Neutrophil (primary cell): Measurements from ENCODE around the gene DIP2C.
"Not testable (repeated sequence)": the region's sequence is repeated elsewhere in the genome, so short reads cannot be mapped to it uniquely, and the experiment has no call there.

Experiments used
- H3K27ac ChIP-seq: fragments of 200-600 bp; sonication (generic); 2 replicates; pipeline ENCODE4 v1.5.1; 2016; ENCODE audit warnings: mild to moderate bottlenecking, moderate library complexity
- H3K27me3 ChIP-seq: fragments of 200-600 bp; sonication (generic); 2 replicates; pipeline ENCODE4 v1.6.0; 2016; ENCODE audit warnings: mild to moderate bottlenecking
- H3K36me3 ChIP-seq: fragments of 200-600 bp; sonication (generic); 2 replicates; pipeline ENCODE4 v1.5.1; 2017
- H3K4me1 ChIP-seq, 2 experiments: fragments of 200-600 bp in 1 of 2; sonication (generic) in 1 of 2; 1 replicate in 1 of 2; 2 replicates in 1 of 2; pipeline versions ENCODE4 v1.5.1 to v1.6.1; 2013 to 2016; ENCODE audit warnings: low read depth in 1 of 2, low read length in 1 of 2, mild to moderate bottlenecking in 1 of 2, moderate library complexity in 1 of 2; ENCODE audit not compliant: control insufficient read depth in 1 of 2, insufficient read depth in 1 of 2
- H3K4me3 ChIP-seq, 2 experiments: fragments of 200-600 bp in 1 of 2; sonication (generic) in 1 of 2; 1 replicate in 1 of 2; 2 replicates in 1 of 2; pipeline ENCODE4 v1.5.1; 2013 to 2016; ENCODE audit warnings: low read depth in 1 of 2, low read length in 1 of 2, mild to moderate bottlenecking in 1 of 2, moderate library complexity in 1 of 2
- H3K9me3 ChIP-seq: fragments of 200-600 bp; sonication (generic); 2 replicates; pipeline ENCODE4 v1.5.1; 2016
- TF ChIP-seq, protein P1 (sequence below): fragments of 200-600 bp; sonication (generic); IDR thresholded peaks from 2 replicates; pipeline ENCODE4 v1.5.1; 2016; ENCODE audit warnings: antibody characterized with exemption

The DIP2C gene

DNA sequence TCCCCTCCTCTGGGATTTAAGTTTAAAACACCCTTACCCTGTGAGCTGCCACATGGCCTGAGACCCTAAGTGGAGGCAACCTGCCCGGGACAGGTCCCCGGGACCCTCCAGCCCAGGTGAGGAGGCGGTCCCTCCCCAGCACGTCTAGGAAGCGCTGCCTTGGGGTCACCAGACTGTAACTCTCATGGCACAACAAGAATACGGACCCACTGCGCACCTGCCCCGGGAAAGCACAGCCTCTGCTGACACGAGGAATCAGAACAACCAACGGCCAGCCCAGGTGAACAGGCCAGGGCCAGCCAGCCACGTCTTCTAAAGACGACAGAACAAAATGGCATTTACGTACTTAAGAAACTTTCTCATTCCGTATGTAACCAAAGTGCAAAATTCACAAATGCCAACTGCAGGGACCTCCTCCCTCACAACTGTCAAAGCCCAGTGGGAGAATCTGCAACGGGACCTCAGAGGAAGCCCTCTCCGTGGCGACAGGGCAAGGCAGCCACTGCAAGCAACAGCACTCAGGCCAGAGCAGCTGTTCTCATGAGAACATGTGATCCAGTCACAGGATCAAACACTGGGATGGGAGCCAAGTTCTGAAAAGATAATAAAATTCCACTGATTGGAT, 208.4 kb downstream of the DIP2C start:
- Histone ChIP-seq H3K4me1 (peaks cover 0 to 5% of the 10 kb centered on the region in 2 experiments), H3K27ac (no peak overlapping the region), H3K27me3 (peaks cover 20% of the 10 kb centered on the region), H3K36me3 (no peaks in the 10 kb centered on the region), H3K4me3 (no peak overlapping the region), H3K9me3 (no peaks in the 10 kb centered on the region)
- TF ChIP-seq, protein P1, sequence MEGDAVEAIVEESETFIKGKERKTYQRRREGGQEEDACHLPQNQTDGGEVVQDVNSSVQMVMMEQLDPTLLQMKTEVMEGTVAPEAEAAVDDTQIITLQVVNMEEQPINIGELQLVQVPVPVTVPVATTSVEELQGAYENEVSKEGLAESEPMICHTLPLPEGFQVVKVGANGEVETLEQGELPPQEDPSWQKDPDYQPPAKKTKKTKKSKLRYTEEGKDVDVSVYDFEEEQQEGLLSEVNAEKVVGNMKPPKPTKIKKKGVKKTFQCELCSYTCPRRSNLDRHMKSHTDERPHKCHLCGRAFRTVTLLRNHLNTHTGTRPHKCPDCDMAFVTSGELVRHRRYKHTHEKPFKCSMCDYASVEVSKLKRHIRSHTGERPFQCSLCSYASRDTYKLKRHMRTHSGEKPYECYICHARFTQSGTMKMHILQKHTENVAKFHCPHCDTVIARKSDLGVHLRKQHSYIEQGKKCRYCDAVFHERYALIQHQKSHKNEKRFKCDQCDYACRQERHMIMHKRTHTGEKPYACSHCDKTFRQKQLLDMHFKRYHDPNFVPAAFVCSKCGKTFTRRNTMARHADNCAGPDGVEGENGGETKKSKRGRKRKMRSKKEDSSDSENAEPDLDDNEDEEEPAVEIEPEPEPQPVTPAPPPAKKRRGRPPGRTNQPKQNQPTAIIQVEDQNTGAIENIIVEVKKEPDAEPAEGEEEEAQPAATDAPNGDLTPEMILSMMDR, result no peak

GRCh38 chr10:480498-480927, 209.0 kb downstream of the DIP2C start:
- H3K4me1 ChIP-seq, result peaks cover 0 to 5% of the 10 kb centered on the region in 2 experiments
- no peak overlapping the region for H3K4me3 ChIP-seq
- H3K36me3 ChIP-seq, result no peaks in the 10 kb centered on the region
- TF ChIP-seq, protein P1, result no peak
- no peak overlapping the region for H3K27ac ChIP-seq
- H3K27me3 ChIP-seq, result peaks cover 15% of the 10 kb centered on the region
- H3K9me3 ChIP-seq, result no peaks in the 10 kb centered on the region

GRCh38 chr10:479706-480497, 209.6 kb downstream of the DIP2C start:
- H3K4me3 ChIP-seq, H3K27ac ChIP-seq, H3K27me3 ChIP-seq, H3K4me1 ChIP-seq, H3K9me3 ChIP-seq, H3K36me3 ChIP-seq: not testable (repeated sequence)

DNA sequence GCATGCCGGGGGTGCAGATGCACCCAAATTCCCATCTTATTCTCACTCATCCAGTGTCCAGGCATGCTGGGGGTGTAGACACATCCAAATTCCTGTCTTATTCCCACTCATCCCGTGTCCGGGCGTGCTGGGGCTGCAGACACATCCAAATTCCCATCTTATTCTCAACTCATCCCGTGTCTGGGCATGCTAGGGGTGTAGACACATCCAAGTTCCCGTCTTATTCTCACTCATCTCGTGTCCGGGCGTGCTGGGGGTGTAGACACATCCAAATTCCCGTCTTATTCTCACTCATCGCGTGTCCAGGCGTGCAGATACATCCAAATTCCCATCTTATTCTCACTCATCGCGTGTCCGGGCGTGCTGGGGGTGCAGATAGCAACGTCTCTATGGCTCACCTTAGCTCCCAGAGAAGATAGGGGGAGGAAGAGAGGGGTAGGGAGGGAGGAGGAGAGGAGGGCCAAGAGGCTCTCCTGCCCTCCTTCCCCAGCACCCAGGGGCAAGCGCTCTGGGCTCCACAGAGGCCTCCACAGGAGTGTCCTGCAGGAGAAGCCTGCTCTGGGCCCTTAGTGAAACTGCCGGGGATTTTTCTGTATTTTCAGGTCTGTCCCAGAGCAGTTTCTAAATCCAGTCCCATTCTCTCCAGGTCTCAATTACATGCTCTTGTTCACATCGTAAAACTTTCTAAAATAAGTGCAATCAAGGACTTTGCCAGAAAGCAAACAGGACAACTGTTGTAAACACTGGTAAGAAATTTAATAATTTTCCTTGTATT, 210.8 kb downstream of the DIP2C start:
- Histone ChIP-seq H3K36me3 (no peaks in the 10 kb centered on the region), H3K4me3 (no peak overlapping the region), H3K9me3 (no peaks in the 10 kb centered on the region), H3K27ac (no peak overlapping the region), H3K4me1 (no peaks in the 10 kb centered on the region), H3K27me3 (no peaks in the 10 kb centered on the region)
- TF ChIP-seq, protein P1, result no peak

- no peaks in the 10 kb centered on the region for H3K36me3 ChIP-seq
- H3K27ac ChIP-seq, result no peak overlapping the region
- H3K4me1 ChIP-seq, result no peaks in the 10 kb centered on the region
- H3K4me3 ChIP-seq, result no peak overlapping the region
- TF ChIP-seq, protein P1, result no peak
- H3K9me3 ChIP-seq, result no peaks in the 10 kb centered on the region
- no peaks in the 10 kb centered on the region for H3K27me3 ChIP-seq
Observed at GRCh38 chr10:477620-478019, 211.8 kb downstream of the DIP2C start.

DNA sequence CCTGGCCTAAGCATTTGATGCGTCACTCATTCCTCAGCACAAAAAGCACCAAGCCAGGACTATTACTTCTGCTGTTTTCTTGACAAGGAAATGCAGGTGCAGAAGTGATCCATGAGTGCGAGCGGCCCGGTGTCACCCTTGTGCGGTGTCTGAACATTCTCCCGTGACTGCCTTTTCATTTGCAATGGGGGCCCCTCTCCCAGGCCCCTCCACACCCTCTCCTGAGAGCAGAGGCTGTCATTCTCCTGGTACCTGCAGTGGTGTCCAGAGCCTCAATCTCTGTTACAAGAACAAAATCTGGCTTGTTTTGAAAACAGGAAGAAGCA, 213.1 kb downstream of the DIP2C start:
- TF ChIP-seq, protein P1, result no peak
- no peak overlapping the region for H3K4me3 ChIP-seq
- H3K27me3 ChIP-seq, result no peaks in the 10 kb centered on the region
- H3K36me3 ChIP-seq, result no peaks in the 10 kb centered on the region
- no peaks in the 10 kb centered on the region for H3K4me1 ChIP-seq
- H3K9me3 ChIP-seq, result no peaks in the 10 kb centered on the region
- no peak overlapping the region for H3K27ac ChIP-seq
